Panc1 (cell line): ENCODE results near the gene A2M. TPM values are rescaled to one million over a fixed set of nuclear protein-coding genes. Genes with fewer than 3 reads are reported as not detected.

ENCODE experiments used
- ATAC-seq: fragments of 200-7000 bp; cut with Tn5 transposase; 2 replicates; pipeline ENCODE4 v1.9.1; 2020; ENCODE audit warnings: mild to moderate bottlenecking, moderate library complexity
- BruUV-seq: library from RNA; stranded (reverse); fragments of 400-500 nt; replicated peaks from 2 replicates; lab custom pipeline; 2021; lab: Mats Ljungman, UMichigan
- CTCF ChIA-PET: fragments of 300-600 bp; sonication (Branson Sonifier 250); formaldehyde crosslinking; loops from one replicate; lab custom pipeline; 2022; ENCODE audit warnings: antibody characterized with exemption; lab: Charles Lee
- POLR2A ChIA-PET: fragments of 300-600 bp; sonication (Branson Sonifier 250); formaldehyde crosslinking; loops from one replicate; lab custom pipeline; 2022; ENCODE audit warnings: antibody characterized with exemption; lab: Charles Lee
- DNase-seq: peaks from one replicate; pipeline ENCODE4 v3.0.0-alpha.2; 2010; ENCODE audit warnings: low read depth, low spot score
- H3K27ac ChIP-seq: 2 replicates; pipeline ENCODE4 v1.5.1; 2011; ENCODE audit warnings: mild to moderate bottlenecking, low read length, inconsistent platforms
- H3K27me3 ChIP-seq: fragments of 200-500 bp; sonication (Bioruptor generic); 2 replicates; pipeline ENCODE4 v1.6.0; 2014; ENCODE audit warnings: low read length, inconsistent platforms; ENCODE audit not compliant: control insufficient read depth, insufficient read depth
- H3K36me3 ChIP-seq: fragments of 200-500 bp; sonication (Bioruptor generic); 2 replicates; pipeline ENCODE4 v1.5.1; 2014; ENCODE audit warnings: inconsistent platforms, mild to moderate bottlenecking, low read length, moderate library complexity; ENCODE audit not compliant: control insufficient read depth, insufficient read depth
- H3K4me1 ChIP-seq: 2 replicates; pipeline ENCODE4 v1.5.1; 2011; ENCODE audit warnings: inconsistent platforms, mild to moderate bottlenecking, low read length, moderate library complexity; ENCODE audit not compliant: control insufficient read depth, insufficient read depth
- H3K4me3 ChIP-seq, 2 experiments: 2 replicates each; pipeline ENCODE4 v1.5.1; 2011 to 2012; ENCODE audit warnings: low read depth in 2 of 2, low read length in 2 of 2, mild to moderate bottlenecking in 2 of 2, inconsistent platforms in 1 of 2, moderate library complexity in 1 of 2
- H3K9me3 ChIP-seq: fragments of 200-500 bp; sonication (Bioruptor generic); 2 replicates; pipeline ENCODE4 v1.5.1; 2014; ENCODE audit warnings: low read depth, mild to moderate bottlenecking, inconsistent platforms, low read length, moderate library complexity; ENCODE audit not compliant: control insufficient read depth, insufficient read depth
- POLR2AphosphoS5 ChIP-seq: IDR thresholded peaks from 2 replicates; pipeline ENCODE4 v1.6.1; 2012; ENCODE audit warnings: mild to moderate bottlenecking, low read depth, low read length, moderate library complexity
- SIN3A ChIP-seq: IDR thresholded peaks from 2 replicates; pipeline ENCODE4 v1.6.1; 2012; ENCODE audit warnings: low read depth, mild to moderate bottlenecking, low read length, moderate library complexity, borderline replicate concordance; ENCODE audit not compliant: insufficient read depth
- TCF7L2 ChIP-seq: IDR thresholded peaks from 2 replicates; pipeline ENCODE4 v1.6.1; 2011; ENCODE audit warnings: mild to moderate bottlenecking, low read depth, low read length, inconsistent platforms
- in situ Hi-C: cut with HindIII; loops from 2 replicates; pipeline ENCODE4 v1.10.0; 2016; ENCODE audit warnings: low sequenced_read_pairs, low pct_unique_long_range_greater_than_20kb
- intact Hi-C: fragments of 100-400 bp; cut with micrococcal nuclease; formaldehyde crosslinking; loops from one replicate; pipeline ENCODE4 v1.10.0; 2022; ENCODE audit not compliant: unreplicated experiment
- total RNA-seq: library from RNA; stranded (reverse); gene quantifications from one replicate; pipeline ENCODE4 v1.2.1, GENCODE V29; 2021; ENCODE audit not compliant: unreplicated experiment
- TF ChIP-seq, protein P1 (sequence below): fragments of 450-650 bp; IDR thresholded peaks from 2 replicates; pipeline ENCODE4 v1.5.1; 2017; ENCODE audit warnings: mild to moderate bottlenecking
- TF ChIP-seq, protein P2 (sequence below), 2 experiments: IDR thresholded peaks; 2 replicates each; pipeline ENCODE4 v1.6.1; 2011 to 2012; ENCODE audit warnings: low read depth in 2 of 2, control low read depth in 1 of 2, low read length in 1 of 2, mild to moderate bottlenecking in 1 of 2, moderate library complexity in 1 of 2; ENCODE audit not compliant: insufficient read depth in 1 of 2

The A2M gene
- total RNA-seq, 1 experiment from 2014 or later, result 2.1 TPM

- Histone ChIP-seq H3K27ac (no peak overlapping the region), H3K4me1 (no peaks in the 10 kb centered on the region), H3K36me3 (no peaks in the 10 kb centered on the region), H3K4me3 (no peak overlapping the region), H3K27me3 (no peaks in the 10 kb centered on the region), H3K9me3 (no peaks in the 10 kb centered on the region)
- ATAC-seq (no peak), DNase-seq (no peak)
- BruUV-seq, result no TSS peak
- POLR2A ChIA-PET, result no interaction called here
- CTCF ChIA-PET, result no interaction called here
- intact Hi-C loops, result no loop called here
- in situ Hi-C loops, result no loop called here
- no peak for TF ChIP-seq POLR2AphosphoS5
- TF ChIP-seq, protein P1, sequence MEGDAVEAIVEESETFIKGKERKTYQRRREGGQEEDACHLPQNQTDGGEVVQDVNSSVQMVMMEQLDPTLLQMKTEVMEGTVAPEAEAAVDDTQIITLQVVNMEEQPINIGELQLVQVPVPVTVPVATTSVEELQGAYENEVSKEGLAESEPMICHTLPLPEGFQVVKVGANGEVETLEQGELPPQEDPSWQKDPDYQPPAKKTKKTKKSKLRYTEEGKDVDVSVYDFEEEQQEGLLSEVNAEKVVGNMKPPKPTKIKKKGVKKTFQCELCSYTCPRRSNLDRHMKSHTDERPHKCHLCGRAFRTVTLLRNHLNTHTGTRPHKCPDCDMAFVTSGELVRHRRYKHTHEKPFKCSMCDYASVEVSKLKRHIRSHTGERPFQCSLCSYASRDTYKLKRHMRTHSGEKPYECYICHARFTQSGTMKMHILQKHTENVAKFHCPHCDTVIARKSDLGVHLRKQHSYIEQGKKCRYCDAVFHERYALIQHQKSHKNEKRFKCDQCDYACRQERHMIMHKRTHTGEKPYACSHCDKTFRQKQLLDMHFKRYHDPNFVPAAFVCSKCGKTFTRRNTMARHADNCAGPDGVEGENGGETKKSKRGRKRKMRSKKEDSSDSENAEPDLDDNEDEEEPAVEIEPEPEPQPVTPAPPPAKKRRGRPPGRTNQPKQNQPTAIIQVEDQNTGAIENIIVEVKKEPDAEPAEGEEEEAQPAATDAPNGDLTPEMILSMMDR, result no peak
- TF ChIP-seq, protein P2, sequence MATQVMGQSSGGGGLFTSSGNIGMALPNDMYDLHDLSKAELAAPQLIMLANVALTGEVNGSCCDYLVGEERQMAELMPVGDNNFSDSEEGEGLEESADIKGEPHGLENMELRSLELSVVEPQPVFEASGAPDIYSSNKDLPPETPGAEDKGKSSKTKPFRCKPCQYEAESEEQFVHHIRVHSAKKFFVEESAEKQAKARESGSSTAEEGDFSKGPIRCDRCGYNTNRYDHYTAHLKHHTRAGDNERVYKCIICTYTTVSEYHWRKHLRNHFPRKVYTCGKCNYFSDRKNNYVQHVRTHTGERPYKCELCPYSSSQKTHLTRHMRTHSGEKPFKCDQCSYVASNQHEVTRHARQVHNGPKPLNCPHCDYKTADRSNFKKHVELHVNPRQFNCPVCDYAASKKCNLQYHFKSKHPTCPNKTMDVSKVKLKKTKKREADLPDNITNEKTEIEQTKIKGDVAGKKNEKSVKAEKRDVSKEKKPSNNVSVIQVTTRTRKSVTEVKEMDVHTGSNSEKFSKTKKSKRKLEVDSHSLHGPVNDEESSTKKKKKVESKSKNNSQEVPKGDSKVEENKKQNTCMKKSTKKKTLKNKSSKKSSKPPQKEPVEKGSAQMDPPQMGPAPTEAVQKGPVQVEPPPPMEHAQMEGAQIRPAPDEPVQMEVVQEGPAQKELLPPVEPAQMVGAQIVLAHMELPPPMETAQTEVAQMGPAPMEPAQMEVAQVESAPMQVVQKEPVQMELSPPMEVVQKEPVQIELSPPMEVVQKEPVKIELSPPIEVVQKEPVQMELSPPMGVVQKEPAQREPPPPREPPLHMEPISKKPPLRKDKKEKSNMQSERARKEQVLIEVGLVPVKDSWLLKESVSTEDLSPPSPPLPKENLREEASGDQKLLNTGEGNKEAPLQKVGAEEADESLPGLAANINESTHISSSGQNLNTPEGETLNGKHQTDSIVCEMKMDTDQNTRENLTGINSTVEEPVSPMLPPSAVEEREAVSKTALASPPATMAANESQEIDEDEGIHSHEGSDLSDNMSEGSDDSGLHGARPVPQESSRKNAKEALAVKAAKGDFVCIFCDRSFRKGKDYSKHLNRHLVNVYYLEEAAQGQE (IDR thresholded peaks at IDR 0.05; ENCODE audit: insufficient read depth in 1 of 2, low read depth in 2 of 2, low read length in 1 of 2), result no peak
- TF ChIP-seq SIN3A, result no peak
- TF ChIP-seq TCF7L2, result no peak
Observed at GRCh38 chr12:9091891-9092598, 23.7 kb downstream of the A2M start.

- POLR2A ChIA-PET, result no interaction called here
- in situ Hi-C loops (no loop called here), intact Hi-C loops (no loop called here)
- Histone ChIP-seq H3K4me3 (no peak overlapping the region), H3K4me1 (no peaks in the 10 kb centered on the region), H3K36me3 (no peaks in the 10 kb centered on the region), H3K9me3 (no peaks in the 10 kb centered on the region), H3K27me3 (no peaks in the 10 kb centered on the region), H3K27ac (no peak overlapping the region)
- DNase-seq (no peak), ATAC-seq (no peak)
- CTCF ChIA-PET, result no interaction called here
- no TSS peak for BruUV-seq
- TF ChIP-seq POLR2AphosphoS5, result no peak
- TF ChIP-seq, protein P1, result no peak
- no peak for TF ChIP-seq SIN3A
- TF ChIP-seq TCF7L2, result no peak
- TF ChIP-seq, protein P2 (IDR thresholded peaks at IDR 0.05; ENCODE audit: insufficient read depth in 1 of 2, low read depth in 2 of 2, low read length in 1 of 2), result no peak
Observed at GRCh38 chr12:9090220-9090619, 25.5 kb downstream of the A2M start.
